ENCODE measurements around the gene CDC42BPA. TPM values are rescaled to one million over a fixed set of nuclear protein-coding genes. Genes with fewer than 3 reads are reported as not detected.

CDC42BPA gene
- total and polyA plus RNA-seq, 9 of the 15 experiments (the other 6 are each of a cell fraction or from before 2014, with no cell fraction given): 8.0 to 77.5 (median 52.1) TPM

DNA sequence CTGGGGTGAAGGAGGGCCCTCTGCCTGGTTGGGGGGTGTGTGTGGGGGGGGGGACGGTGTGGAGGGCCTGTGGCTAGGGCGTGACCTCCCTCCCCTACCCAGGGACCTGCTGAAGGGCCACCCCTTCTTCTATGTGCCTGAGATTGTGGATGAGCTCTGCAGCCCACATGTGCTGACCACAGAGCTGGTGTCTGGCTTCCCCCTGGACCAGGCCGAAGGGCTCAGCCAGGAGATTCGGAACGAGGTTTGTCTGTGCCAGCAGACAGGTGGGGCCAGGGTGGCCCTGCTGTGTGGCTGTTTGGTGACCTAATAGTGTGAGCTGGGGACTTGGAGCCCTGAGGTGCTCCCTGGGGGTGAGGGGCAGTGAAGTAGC lies 334.3 kb downstream of the CDC42BPA start:
- intact Hi-C loops (cut with micrococcal nuclease): no loop called here
- in situ Hi-C loops (cut with MboI): no loop called here
- Histone ChIP-seq H4K20me1 (replicated peaks; ENCODE audit: control insufficient read depth, insufficient read depth, low read length) (no peaks in the 10 kb centered on the region), H3K27ac (ENCODE audit: extremely low read depth, low read depth, low read length) (no peak overlapping the region), H3K9ac (ENCODE audit: insufficient read depth in 1 of 2, low read depth in 2 of 2, low read length in 2 of 2) (peak overlapping the region in 1 of 2 experiments; percentile 69; a peak in 2 of 4 replicates), H3K36me3 (ENCODE audit: control insufficient read depth, insufficient read depth, low read length) (peaks cover 40% of the 10 kb centered on the region), H2AFZ (ENCODE audit: low read depth, low read length) (no peak overlapping the region), H3K4me2 (ENCODE audit: insufficient read depth, low read length) (no peak overlapping the region), H3K9me3 (replicated peaks; ENCODE audit: control insufficient read depth, insufficient read depth, low read depth, low read length) (no peaks in the 10 kb centered on the region), H3K4me3 (no peak overlapping the region), H3K9me1 (ENCODE audit: control insufficient read depth, insufficient read depth, low read length) (peaks cover 4% of the 10 kb centered on the region), H3K27me3 (ENCODE audit: control insufficient read depth in 2 of 2, insufficient read depth in 2 of 2, low read length in 2 of 2) (no peaks in the 10 kb centered on the region), H3K4me1 (replicated peaks in 1 of 2; ENCODE audit: control insufficient read depth in 2 of 2, insufficient read depth in 2 of 2, low read length in 2 of 2) (peaks cover 0 to 59% of the 10 kb centered on the region in 2 experiments; a peak in 2 of 5 replicates), H3K79me2 (ENCODE audit: control insufficient read depth, insufficient read depth, low read length) (no peaks in the 10 kb centered on the region)
- FAIRE-seq: no peak
- DNase-seq (ENCODE audit: extremely low read depth in 1 of 4, low spot score in 3 of 4): no peak
- BruUV-seq (replicated peaks): no TSS peak
- POLR2A ChIA-PET: interaction anchor here (0.6 to 1.5 kb wide), 6 partner anchors 10 to 1248 kb away, joined by 3 to 7 read pairs (median 4); partner anchors contain the start of gene CDC42BPA
- no peak for TF ChIP-seq EP300 (IDR thresholded peaks at IDR 0.05; ENCODE audit: low read length)
- no peak for TF ChIP-seq PHF8 (IDR thresholded peaks at IDR 0.05; ENCODE audit: borderline replicate concordance, low read length)
- TF ChIP-seq POLR2G (IDR thresholded peaks at IDR 0.05; ENCODE audit: low read depth, low read length): peak; percentile 61; the same call in 1 of the 2 replicates
- TF ChIP-seq, protein P1, sequence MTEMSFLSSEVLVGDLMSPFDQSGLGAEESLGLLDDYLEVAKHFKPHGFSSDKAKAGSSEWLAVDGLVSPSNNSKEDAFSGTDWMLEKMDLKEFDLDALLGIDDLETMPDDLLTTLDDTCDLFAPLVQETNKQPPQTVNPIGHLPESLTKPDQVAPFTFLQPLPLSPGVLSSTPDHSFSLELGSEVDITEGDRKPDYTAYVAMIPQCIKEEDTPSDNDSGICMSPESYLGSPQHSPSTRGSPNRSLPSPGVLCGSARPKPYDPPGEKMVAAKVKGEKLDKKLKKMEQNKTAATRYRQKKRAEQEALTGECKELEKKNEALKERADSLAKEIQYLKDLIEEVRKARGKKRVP (CRISPR knock-in tag; IDR thresholded peaks at IDR 0.05): no peak
- TF ChIP-seq ZNF740 (CRISPR knock-in tag; IDR thresholded peaks at IDR 0.05): no peak
- 0 out of 4 replicates have a peak, but pooled peaks of 1 of the 2 experiments have one; percentile 23 for TF ChIP-seq ZNF740 (tag; IDR thresholded peaks at IDR 0.05)
- CTCF ChIA-PET (ENCODE audit: low intra/inter-chr PET ratio): no interaction called here
- 100% methylated on average over 3 of the region's 5 CpGs for WGBS (ENCODE audit: insufficient coverage, low coverage, missing lambda C conversion rate)
- no peak for ATAC-seq
